Measurements from ENCODE around the gene SPRN.

GRCh38 chr10:133456041-133456951, 31.9 kb upstream of the SPRN start:
- TF ChIP-seq CTCF (IDR thresholded peaks at IDR 0.05) (no peak), POLR2A (IDR thresholded peaks at IDR 0.05) (no peak)

All from lower leg skin (tissue), 3 donors.